K562 (cell line): ENCODE measurements around the gene TAF1B. TPM values are rescaled to one million over a fixed set of nuclear protein-coding genes. Genes with fewer than 3 reads are reported as not detected.

Source experiments
- BCOR ChIP-seq: fragments of 450-650 bp; IDR thresholded peaks from 2 replicates; pipeline ENCODE4 v1.6.1; 2016
- DNMT1 ChIP-seq: fragments of 450-650 bp; IDR thresholded peaks from 2 replicates; pipeline ENCODE4 v1.6.1; 2016; ENCODE audit warnings: antibody characterized with exemption, mild to moderate bottlenecking
- EGR1 ChIP-seq: fragments of 450-650 bp; conservative IDR thresholded peaks from 2 replicates; pipeline ENCODE4 v1.6.1; 2017; ENCODE audit warnings: mild to moderate bottlenecking
- IFI16 ChIP-seq: fragments of 250-450 bp; sonication (Bioruptor Pico); IDR thresholded peaks from 2 replicates; pipeline ENCODE4 v2.1.2; 2022; ENCODE audit warnings: mild to moderate bottlenecking, inconsistent platforms
- KDM2B ChIP-seq: fragments of 250-450 bp; sonication (Bioruptor Pico); IDR thresholded peaks from 2 replicates; pipeline ENCODE4 v1.8.0; 2021; ENCODE audit warnings: mild to moderate bottlenecking, moderate library complexity
- PYGO2 ChIP-seq: fragments of 450-650 bp; IDR thresholded peaks from 2 replicates; pipeline ENCODE4 v1.6.1; 2016; ENCODE audit warnings: mild to moderate bottlenecking, missing genetic modification characterization, moderate library complexity, missing compliant biosample characterization
- ZNF24 ChIP-seq: fragments of 450-650 bp; IDR thresholded peaks from 2 replicates; pipeline ENCODE4 v1.6.1; 2016
- ZNF507 ChIP-seq: conservative IDR thresholded peaks from 2 replicates; pipeline ENCODE4 v1.6.1; 2017; ENCODE audit warnings: missing genetic modification characterization, missing compliant biosample characterization
- polyA plus RNA-seq, 8 experiments: library from polyadenylated mRNA; depleted of rRNA in 4 of 8; stranded (reverse) in 5 of 8; unstranded in 3 of 8; fragments of >200 nt; fragmentation: Nextera tagmentation in 2 of 8; fragmentation: Illumina TruSeq in 1 of 8; extraction: Ambion mirVana in 2 of 8; extraction: Trizol in 1 of 8; gene quantifications; 2 replicates each; pipeline versions ENCODE4 v1.2.1 to v1.2.3, GENCODE V29; 2011 to 2014; ENCODE audit warnings: inconsistent platforms in 1 of 8, missing spikeins in 1 of 8
- total RNA-seq, 7 experiments: library from RNA; depleted of rRNA in 6 of 7; stranded (reverse); fragments of >200 nt in 6 of 7; fragmentation: Illumina TruSeq in 2 of 7; extraction: Trizol in 2 of 7; gene quantifications; 2 replicates each; pipeline versions ENCODE4 v1.2.1 to v1.2.3, GENCODE V29; 2011 to 2021; ENCODE audit warnings: low replicate concordance in 1 of 7
- TF ChIP-seq, protein P1 (sequence below): fragments of 450-650 bp; IDR thresholded peaks from 2 replicates; pipeline ENCODE4 v1.6.1; 2016; ENCODE audit warnings: low read depth
- TF ChIP-seq, protein P2 (sequence below): fragments of 450-650 bp; IDR thresholded peaks from 2 replicates; pipeline ENCODE4 v1.6.1; 2016; ENCODE audit warnings: missing biosample characterization, missing genetic modification characterization
- TF ChIP-seq, protein P3 (sequence below), 2 experiments: IDR thresholded peaks; 2 replicates each; pipeline ENCODE4 v1.6.1; 2011; ENCODE audit warnings: borderline replicate concordance in 1 of 2, control low read depth in 1 of 2, low read depth in 1 of 2, low read length in 1 of 2, mild to moderate bottlenecking in 1 of 2, mixed read lengths in 1 of 2, moderate library complexity in 1 of 2; ENCODE audit not compliant: insufficient read depth in 1 of 2, insufficient read length in 1 of 2, poor library complexity in 1 of 2, severe bottlenecking in 1 of 2; ENCODE audit errors: extremely low read depth in 1 of 2

The TAF1B gene
- total and polyA plus RNA-seq, 9 of the 15 experiments (the other 6 are each of a cell fraction or from before 2014, with no cell fraction given) = 8.8 to 25.1 (median 17.3) TPM

DNA sequence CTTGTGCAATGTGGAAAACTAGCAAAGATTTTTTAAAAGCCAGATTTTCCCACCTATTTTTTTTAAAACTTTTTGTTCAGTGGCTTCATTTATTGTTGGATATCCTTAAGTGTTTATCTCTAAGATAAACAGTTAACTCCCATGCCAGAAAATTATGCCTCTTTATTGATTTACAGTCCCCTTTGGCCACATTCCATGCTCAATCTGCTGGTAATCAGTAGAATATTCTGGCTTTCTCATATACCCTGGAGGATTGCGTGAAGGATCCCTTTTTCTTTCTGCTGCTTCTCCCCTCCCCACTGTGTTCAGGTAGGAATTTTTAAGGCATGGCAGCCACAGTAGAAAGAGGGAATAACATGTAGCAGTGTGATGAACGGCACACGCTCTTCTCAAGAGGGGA, 110.9 kb downstream of the TAF1B start (continued):
- TF ChIP-seq, protein P1, sequence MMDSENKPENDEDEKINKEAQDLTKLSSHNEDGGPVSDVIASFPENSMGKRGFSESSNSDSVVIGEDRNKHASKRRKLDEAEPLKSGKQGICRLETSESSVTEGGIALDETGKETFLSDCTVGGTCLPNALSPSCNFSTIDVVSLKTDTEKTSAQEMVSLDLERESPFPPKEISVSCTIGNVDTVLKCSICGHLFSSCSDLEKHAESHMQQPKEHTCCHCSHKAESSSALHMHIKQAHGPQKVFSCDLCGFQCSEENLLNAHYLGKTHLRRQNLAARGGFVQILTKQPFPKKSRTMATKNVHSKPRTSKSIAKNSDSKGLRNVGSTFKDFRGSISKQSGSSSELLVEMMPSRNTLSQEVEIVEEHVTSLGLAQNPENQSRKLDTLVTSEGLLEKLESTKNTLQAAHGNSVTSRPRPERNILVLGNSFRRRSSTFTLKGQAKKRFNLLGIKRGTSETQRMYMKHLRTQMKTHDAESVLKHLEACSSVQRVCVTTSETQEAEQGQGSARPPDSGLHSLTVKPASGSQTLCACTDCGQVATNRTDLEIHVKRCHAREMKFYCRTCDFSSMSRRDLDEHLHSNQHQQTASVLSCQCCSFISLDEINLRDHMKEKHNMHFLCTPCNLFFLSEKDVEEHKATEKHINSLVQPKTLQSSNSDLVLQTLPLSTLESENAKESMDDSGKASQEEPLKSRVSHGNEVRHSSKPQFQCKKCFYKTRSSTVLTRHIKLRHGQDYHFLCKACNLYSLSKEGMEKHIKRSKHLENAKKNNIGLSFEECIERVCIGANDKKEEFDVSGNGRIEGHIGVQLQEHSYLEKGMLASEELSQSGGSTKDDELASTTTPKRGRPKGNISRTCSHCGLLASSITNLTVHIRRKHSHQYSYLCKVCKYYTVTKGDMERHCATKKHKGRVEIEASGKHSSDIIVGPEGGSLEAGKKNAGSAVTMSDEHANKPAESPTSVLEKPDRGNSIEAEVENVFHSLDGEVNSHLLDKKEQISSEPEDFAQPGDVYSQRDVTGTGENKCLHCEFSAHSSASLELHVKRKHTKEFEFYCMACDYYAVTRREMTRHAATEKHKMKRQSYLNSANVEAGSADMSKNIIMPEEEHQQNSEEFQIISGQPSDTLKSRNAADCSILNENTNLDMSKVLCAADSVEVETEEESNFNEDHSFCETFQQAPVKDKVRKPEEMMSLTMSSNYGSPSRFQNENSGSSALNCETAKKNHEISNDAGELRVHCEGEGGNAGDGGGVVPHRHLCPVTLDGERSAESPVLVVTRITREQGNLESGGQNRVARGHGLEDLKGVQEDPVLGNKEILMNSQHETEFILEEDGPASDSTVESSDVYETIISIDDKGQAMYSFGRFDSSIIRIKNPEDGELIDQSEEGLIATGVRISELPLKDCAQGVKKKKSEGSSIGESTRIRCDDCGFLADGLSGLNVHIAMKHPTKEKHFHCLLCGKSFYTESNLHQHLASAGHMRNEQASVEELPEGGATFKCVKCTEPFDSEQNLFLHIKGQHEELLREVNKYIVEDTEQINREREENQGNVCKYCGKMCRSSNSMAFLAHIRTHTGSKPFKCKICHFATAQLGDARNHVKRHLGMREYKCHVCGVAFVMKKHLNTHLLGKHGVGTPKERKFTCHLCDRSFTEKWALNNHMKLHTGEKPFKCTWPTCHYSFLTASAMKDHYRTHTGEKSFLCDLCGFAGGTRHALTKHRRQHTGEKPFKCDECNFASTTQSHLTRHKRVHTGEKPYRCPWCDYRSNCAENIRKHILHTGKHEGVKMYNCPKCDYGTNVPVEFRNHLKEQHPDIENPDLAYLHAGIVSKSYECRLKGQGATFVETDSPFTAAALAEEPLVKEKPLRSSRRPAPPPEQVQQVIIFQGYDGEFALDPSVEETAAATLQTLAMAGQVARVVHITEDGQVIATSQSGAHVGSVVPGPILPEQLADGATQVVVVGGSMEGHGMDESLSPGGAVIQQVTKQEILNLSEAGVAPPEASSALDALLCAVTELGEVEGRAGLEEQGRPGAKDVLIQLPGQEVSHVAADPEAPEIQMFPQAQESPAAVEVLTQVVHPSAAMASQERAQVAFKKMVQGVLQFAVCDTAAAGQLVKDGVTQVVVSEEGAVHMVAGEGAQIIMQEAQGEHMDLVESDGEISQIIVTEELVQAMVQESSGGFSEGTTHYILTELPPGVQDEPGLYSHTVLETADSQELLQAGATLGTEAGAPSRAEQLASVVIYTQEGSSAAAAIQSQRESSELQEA = no peak
- TF ChIP-seq ZNF507 (no peak), BCOR (no peak), KDM2B (no peak), ZNF24 (no peak), IFI16 (CRISPR knock-in tag) (no peak), EGR1 (no peak), DNMT1 (no peak), PYGO2 (no peak)
- TF ChIP-seq, protein P2, sequence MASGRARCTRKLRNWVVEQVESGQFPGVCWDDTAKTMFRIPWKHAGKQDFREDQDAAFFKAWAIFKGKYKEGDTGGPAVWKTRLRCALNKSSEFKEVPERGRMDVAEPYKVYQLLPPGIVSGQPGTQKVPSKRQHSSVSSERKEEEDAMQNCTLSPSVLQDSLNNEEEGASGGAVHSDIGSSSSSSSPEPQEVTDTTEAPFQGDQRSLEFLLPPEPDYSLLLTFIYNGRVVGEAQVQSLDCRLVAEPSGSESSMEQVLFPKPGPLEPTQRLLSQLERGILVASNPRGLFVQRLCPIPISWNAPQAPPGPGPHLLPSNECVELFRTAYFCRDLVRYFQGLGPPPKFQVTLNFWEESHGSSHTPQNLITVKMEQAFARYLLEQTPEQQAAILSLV (tag) = no peak
- TF ChIP-seq, protein P3, sequence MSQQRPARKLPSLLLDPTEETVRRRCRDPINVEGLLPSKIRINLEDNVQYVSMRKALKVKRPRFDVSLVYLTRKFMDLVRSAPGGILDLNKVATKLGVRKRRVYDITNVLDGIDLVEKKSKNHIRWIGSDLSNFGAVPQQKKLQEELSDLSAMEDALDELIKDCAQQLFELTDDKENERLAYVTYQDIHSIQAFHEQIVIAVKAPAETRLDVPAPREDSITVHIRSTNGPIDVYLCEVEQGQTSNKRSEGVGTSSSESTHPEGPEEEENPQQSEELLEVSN (IDR thresholded peaks at IDR 0.05; ENCODE audit: borderline replicate concordance in 1 of 2, extremely low read depth in 1 of 2, insufficient read depth in 1 of 2, insufficient read length in 1 of 2, low read depth in 1 of 2, low read length in 1 of 2, poor library complexity in 1 of 2, severe bottlenecking in 1 of 2) = no peak
